ENCODE data around the gene EMD.
"Not testable (repeated sequence)": the region's sequence is repeated elsewhere in the genome, so short reads cannot be mapped to it uniquely, and the experiment has no call there.

EMD gene

GRCh38 chrX:154397888-154398667 is 19.0 kb downstream of the EMD start, which contains the start of gene RPL10:
Gene RPL10, plus strand, starts transcription at chrX:154398377. Its CDS starts 143 bp downstream, at chrX:154398520.
- DNase-seq, result peak; percentile 77 to 79

GRCh38 chrX:154398668-154399526 is 19.8 kb downstream of the EMD start:
- peak; percentile 69 to 73 for DNase-seq

- no peak for DNase-seq
Observed at GRCh38 chrX:154399527-154400368, 20.7 kb downstream of the EMD start.

- not testable (repeated sequence) for DNase-seq
Observed at GRCh38 chrX:154400369-154400817, 21.3 kb downstream of the EMD start.

- DNase-seq, result peak in 1 of 2 donors; percentile 25
Observed at GRCh38 chrX:154401045-154401799, 22.1 kb downstream of the EMD start.

- DNase-seq, result no peak
Observed at GRCh38 chrX:154401918-154402621, 23.0 kb downstream of the EMD start.

- DNase-seq, result no peak
Observed at GRCh38 chrX:154402622-154403127, 23.6 kb downstream of the EMD start.

- no peak for DNase-seq
Observed at GRCh38 chrX:154403192-154403591, 24.1 kb downstream of the EMD start.

- DNase-seq, result no peak
Observed at GRCh38 chrX:154403858-154404257, 24.8 kb downstream of the EMD start.

- DNase-seq, result no peak
Observed at GRCh38 chrX:154404625-154405192, 25.6 kb downstream of the EMD start.

- no peak for DNase-seq
Observed at GRCh38 chrX:154408659-154409221, 29.6 kb downstream of the EMD start.

GRCh38 chrX:154409222-154409871 is 30.3 kb downstream of the EMD start, which contains the start of gene DNASE1L1:
Gene DNASE1L1, minus strand, starts transcription at chrX:154409254. Its CDS starts 3,686 bp downstream, at chrX:154405568.
- no peak for DNase-seq

- peak in 1 of 2 donors; percentile 34 for DNase-seq
Observed at GRCh38 chrX:154411981-154412340, 32.9 kb downstream of the EMD start.

GRCh38 chrX:154412468-154412867 is 33.4 kb downstream of the EMD start:
- no peak for DNase-seq

GRCh38 chrX:154413142-154413541 is 34.0 kb downstream of the EMD start:
- DNase-seq, result no peak

GRCh38 chrX:154417157-154417556 is 38.1 kb downstream of the EMD start:
- no peak for DNase-seq

GRCh38 chrX:154419189-154419588 is 40.1 kb downstream of the EMD start:
- DNase-seq, result no peak

- no peak for DNase-seq
Observed at GRCh38 chrX:154419688-154420401, 40.8 kb downstream of the EMD start.

GRCh38 chrX:154420402-154420756 is 41.3 kb downstream of the EMD start:
- DNase-seq, result no peak
